AG08395 (cell line): ENCODE results near the gene PHTF2.
"Not testable (repeated sequence)": the region's sequence is repeated elsewhere in the genome, so short reads cannot be mapped to it uniquely, and the experiment has no call there.

Experiments
- DNase-seq: peaks from one replicate; pipeline ENCODE4 v3.0.0; 2012; ENCODE audit warnings: mixed read lengths, low spot score

Gene PHTF2

DNA sequence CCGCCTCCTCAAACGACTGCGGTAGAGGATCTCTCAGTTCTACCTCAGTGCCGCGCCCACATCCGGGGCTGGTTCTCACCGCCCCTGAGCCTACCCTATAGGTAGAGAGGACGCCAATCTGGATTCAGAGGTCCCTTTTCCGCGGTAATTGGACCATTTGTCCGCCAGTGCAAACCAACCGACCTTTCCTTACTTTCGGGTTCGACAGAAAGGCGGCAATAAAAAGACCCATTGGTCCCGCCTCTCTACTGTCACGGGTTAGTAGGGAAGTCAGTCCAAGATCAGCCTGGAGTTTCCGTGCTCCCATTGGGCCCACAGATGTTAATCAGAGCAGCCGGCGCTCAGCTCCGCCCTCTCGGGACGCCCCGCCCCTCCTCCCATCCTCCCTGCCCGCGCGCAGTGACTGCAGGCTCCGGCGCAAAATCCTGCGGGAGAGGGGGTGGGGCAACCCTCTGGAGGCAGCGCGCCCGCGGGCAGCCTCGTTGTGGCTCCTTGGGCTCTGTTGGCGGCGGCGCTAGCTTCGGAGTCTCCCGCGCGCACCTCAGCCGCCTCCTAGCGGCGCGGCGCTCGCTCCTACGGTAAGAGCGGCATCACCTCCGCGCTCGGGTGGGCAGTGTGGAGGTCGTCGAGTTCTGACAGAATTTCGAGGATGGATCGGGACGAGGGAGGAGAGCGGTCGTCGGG lies at the start of gene PHTF2, which contains the start of gene TMEM60:
PHTF2 (plus strand) TSS at position 380 of the 684 bp plus-strand sequence.
TMEM60 (minus strand) TSS at position 41 of the 684 bp plus-strand sequence. CDS start 4,061 bp downstream, outside the sequence.
- peak; percentile 98 for DNase-seq

- DNase-seq = no peak
Measured at GRCh38 chr7:77752016-77752415, 46.6 kb upstream of the PHTF2 start.

DNA sequence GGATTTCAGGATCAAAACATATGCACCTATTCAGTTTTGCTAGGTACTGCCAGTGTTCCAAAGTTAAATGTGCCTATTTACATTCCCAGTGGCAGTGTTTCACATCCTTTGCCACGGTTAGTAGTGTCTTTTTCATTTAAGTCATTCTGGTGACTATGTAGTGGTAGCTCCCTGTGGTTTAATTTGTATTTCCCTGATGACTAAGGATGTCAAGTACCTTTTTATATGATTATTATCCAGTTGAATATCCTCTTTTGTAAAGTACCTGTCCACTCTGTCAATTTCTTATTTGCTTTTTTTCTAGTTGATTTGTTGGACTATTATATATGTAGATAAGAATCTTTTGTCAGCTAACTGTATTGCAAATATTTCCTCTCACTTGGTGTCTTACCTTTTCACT lies 45.4 kb upstream of the PHTF2 start:
- DNase-seq = no peak

- no peak for DNase-seq
Measured at GRCh38 chr7:77757589-77757988, 41.0 kb upstream of the PHTF2 start.

GRCh38 chr7:77759294-77759889 lies 39.2 kb upstream of the PHTF2 start:
- DNase-seq = peak; percentile 44

- DNase-seq = no peak
Measured at GRCh38 chr7:77760809-77761453, 37.6 kb upstream of the PHTF2 start.

- no peak for DNase-seq
Measured at GRCh38 chr7:77765481-77765880, 33.1 kb upstream of the PHTF2 start.

DNA sequence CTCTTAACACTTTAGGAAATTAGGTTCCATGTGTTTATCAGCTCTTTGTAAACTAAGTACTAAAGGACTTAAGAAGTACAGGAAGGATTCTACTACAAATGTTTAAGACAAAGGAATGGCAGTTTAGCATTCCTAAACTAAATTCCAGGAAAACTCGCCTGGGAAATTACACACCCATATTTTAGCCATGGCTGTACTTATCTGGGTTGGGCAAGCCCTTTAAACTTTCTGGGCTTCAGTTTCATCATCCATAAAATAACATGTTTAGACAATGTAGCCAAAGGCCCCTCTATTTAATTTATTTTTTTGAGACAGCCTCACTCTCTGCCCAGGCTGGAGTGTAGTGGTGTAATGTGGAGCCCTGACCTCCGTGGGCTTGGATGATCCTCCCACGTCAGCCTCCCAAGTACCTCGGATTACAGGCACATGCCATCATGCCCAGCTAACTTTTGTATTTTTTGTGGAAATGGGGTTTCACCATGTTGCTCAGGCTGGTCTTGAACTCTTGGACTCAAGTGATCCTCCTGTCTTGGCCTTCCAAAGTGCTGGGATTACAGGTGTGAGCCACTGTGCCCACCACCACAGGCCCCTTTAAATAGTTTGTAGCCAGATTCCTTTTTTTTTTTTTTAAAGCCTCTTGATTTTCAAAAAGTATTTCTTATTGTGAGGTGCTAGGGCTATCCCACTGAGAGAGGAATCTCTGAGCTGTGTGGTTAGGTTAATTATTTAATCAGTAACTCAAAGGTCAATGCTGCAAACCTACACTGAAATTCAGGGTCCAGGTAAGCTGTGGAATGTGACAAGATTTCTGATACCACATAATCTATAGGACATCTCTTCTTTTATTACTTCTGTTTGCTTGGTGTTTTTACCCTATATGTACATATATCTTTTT lies 32.4 kb upstream of the PHTF2 start:
- DNase-seq = no peak

DNA sequence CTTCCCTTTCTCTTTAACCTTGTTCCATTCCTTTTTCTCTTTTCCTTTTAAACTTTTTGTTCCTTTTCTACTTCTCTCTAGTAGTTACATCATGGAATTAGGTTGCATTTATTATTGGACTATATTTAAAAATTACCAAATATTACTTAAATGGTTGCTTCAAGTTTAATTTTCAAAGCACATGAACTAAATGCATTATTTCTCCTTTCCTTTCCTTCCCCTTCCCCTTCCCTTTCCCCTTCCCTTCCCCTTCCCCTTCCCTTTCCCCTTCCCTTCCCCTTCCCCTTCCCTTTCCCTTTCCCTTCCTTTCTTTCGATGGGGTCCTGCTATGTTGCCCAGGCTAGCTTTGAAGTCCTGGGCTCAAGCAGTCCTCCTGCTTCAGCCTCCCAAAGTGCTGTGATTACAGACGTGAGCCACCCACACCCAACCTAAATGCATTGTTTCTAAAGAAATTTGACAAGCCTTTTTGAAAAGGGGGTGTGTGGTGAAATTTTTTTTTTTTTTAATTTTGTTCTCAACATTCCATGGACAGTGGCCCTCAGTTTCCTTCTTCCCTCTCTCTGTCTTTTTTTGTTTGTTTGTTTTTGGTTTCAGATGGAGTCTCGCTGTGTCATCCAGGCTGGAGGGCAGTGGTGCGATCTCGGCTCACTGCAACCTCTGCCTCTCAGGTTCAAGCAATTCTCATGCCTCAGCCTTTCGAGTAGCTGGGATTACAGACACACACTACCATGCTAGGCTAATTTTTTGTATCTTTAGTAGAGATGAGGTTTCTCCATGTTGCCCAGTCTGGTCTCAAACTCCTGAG lies 31.6 kb upstream of the PHTF2 start:
- no peak for DNase-seq

DNA sequence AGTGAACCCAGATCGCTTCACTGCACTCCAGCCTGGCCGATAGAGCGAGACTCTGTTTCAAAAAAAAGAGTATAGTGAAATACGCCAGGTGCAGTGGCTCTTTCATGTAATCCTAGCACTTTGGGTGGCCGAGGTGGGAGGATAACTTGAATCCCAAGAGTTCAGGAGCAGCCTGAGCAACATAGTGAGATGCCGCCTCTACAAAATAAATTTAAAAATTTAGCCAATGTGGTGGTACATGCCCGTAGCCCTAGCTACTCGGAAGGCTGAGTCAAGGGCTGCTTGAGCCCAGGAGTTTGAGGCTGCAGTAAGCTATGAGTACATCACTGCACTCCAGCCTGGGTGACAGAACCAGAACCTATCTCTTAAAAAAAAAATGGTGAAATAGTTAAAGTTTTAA lies 28.3 kb upstream of the PHTF2 start:
- no peak for DNase-seq

GRCh38 chr7:77771901-77772300 lies 26.7 kb upstream of the PHTF2 start:
- DNase-seq = no peak

DNA sequence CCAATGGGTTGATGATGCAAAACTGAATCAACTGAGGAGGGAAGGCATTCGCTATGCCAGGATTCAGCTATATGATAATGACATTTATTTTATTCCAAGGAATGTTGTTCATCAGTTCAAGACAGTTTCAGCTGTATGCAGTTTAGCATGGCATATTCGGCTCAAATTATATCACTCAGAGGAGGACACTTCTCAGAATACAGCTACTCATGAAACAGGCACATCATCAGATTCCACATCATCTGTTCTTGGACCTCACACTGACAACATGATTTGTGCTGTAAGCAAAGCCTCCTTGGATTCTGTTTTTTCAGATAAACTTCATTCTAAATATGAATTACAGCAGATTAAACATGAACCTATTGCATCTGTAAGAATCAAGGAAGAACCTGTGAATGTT lies 20.0 kb upstream of the PHTF2 start:
- DNase-seq = no peak

DNA sequence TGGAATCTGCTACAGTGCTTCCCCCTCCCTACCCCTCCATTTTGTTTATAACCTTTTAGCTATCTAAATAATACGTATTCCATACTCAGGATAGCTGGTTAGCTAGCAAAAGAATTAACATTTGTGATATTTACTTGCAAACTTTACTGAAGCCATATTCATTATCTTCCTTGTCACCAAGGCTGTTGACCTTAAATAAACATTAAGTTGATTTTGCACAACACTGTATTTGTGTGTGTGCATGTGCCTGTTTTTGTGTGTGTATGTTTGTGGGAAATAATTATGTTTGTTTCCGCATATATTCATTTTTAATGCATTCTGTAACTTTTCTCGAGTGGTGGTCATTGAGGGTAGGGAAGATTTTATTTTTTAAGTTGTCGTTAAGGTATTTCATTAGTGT lies 16.2 kb upstream of the PHTF2 start:
- no peak for DNase-seq

GRCh38 chr7:77783111-77783510 lies 15.5 kb upstream of the PHTF2 start:
- DNase-seq = no peak

- no peak for DNase-seq
Measured at GRCh38 chr7:77783545-77783944, 15.0 kb upstream of the PHTF2 start.

DNA sequence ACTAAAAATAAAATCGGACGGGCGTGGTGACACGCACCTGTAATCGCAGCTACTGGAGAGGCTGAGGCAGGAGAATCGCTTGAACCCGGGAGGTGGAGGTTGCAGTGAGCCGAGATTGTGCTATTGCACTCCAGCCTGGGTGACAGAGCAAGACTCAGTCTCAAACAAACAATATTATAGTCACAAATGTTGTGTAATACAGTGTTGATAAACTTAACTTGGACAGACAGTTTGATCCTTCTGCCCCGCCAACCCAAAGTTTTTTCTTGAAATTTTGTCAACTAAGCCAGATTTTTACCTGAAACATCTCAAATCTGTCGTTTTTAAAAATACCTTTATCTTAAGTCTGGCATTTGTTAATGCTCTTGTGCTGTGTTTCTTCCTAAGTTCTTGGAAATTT lies 14.1 kb upstream of the PHTF2 start:
- DNase-seq = not testable (repeated sequence)

DNA sequence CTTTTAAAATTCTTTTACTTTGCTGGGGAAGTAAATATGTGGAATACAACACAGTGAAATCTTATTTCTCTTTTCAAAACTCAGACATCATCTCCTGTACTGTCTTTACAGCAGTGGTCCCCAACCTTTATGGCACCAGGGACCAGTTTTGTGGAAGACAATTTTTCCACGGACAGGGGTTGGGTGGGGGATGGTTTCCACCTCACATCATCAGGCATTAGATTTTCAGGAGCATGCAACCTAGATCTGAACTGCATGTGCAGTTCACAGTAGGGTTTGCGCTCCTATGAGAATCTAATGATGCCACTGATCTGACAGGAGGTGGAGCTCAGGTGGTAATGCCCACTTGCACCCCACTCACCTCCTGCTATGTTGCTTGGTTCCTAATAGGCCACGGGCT lies 12.6 kb upstream of the PHTF2 start:
- DNase-seq = no peak

DNA sequence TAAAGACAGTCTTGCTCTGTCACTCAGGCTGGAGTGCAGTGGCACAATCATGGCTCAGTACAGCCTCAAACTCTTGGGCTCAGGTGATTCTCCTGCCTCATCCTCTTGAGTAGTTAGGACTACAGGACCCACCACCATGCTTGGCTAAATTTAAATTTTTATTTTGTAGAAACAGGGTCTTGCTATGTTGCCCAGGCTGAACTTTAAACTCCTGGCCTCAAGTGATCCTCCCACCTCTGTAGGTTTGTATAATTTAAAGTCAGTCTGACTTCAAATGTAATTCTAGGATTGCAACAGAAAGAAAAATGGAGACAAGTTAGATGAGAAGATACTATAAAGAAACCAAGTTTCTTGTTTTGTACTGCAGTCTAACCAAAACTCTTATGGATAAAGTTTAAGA lies 11.8 kb upstream of the PHTF2 start:
- no peak for DNase-seq

DNA sequence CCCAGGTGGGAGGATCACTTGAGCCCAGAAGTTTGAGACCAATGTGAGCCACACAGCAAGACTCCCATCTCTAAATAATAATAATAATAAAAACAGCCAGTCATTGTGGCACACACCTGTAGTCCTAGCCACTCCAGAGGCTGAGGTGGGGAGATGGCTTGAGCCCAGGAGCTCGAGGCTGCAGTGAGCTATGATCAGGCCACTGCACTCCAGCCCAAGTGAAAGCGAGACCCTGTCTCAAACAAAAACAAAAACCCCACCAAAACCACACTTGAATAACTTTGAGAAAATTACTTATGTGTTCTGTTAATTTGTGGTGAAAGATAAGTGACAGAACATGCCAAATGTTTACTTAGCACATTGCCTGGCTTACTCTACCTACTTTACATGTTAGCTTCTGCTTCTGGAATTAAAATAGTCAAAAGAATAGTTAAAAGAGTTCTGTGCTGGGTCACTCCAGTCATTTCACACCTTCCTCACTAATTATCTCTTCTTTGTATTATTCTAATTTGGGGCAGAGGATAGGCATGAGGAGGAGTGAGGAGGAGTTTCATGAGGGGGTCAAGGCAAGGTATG lies 10.2 kb upstream of the PHTF2 start:
- no peak for DNase-seq

DNA sequence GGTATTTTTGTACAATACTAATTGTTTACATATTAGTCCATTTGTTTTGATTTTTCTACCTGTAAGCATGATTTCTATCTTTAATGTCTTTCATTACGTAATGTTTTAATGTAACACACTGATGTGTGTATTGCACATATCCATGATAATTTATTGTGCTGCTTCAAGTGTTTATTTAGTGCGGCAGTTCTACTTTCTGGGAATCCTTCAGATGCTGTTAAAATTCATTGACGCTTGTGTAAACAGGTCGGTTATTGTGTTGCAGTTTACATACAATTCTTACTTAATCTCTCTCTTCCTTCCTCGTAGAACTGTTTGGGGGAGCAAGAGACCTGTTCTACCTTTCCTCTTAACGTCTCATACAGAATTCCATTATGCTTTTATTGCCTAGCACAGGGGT lies 7.2 kb upstream of the PHTF2 start:
- DNase-seq = no peak

- no peak for DNase-seq
Measured at GRCh38 chr7:77791956-77792355, 6.6 kb upstream of the PHTF2 start.
